Astrocyte of the hippocampus (primary cell): Measurements from ENCODE around the gene INTS15.
A peak's percentile ranks its signal among the peaks of the same experiment; 100 is the strongest.
"Not testable (repeated sequence)": the region's sequence is repeated elsewhere in the genome, so short reads cannot be mapped to it uniquely, and the experiment has no call there.

Experiments
- DNase-seq: peaks from one replicate; pipeline ENCODE4 v3.0.0; 2011; ENCODE audit warnings: low read depth, low spot score

INTS15 gene

GRCh38 chr7:6616854-6617643 lies 27.2 kb downstream of the INTS15 start:
- DNase-seq, result no peak

GRCh38 chr7:6618621-6619020 lies 28.8 kb downstream of the INTS15 start:
- peak; percentile 26 for DNase-seq

- DNase-seq, result no peak
Observed at GRCh38 chr7:6619961-6620360, 30.1 kb downstream of the INTS15 start.

GRCh38 chr7:6621195-6622133 lies 31.6 kb downstream of the INTS15 start:
- no peak for DNase-seq

GRCh38 chr7:6622134-6622710 lies 32.4 kb downstream of the INTS15 start:
- no peak for DNase-seq

- no peak for DNase-seq
Observed at GRCh38 chr7:6623589-6624245, 33.9 kb downstream of the INTS15 start.

- no peak for DNase-seq
Observed at GRCh38 chr7:6624246-6624611, 34.4 kb downstream of the INTS15 start.

GRCh38 chr7:6628045-6628444 lies 38.2 kb downstream of the INTS15 start:
- no peak for DNase-seq

- DNase-seq, result no peak
Observed at GRCh38 chr7:6630007-6630849, 40.4 kb downstream of the INTS15 start.

GRCh38 chr7:6631605-6632004 lies 41.8 kb downstream of the INTS15 start:
- no peak for DNase-seq

- no peak for DNase-seq
Observed at GRCh38 chr7:6634021-6634420, 44.2 kb downstream of the INTS15 start.

GRCh38 chr7:6634971-6635370 lies 45.1 kb downstream of the INTS15 start:
- DNase-seq, result not testable (repeated sequence)

- DNase-seq, result peak; percentile 78
Observed at GRCh38 chr7:6636741-6637543, 47.1 kb downstream of the INTS15 start, which contains the start of gene ZNF316. TSS of gene ZNF316 (plus strand) at chr7:6637318. CDS start at chr7:6642410, 5,092 bp downstream.

GRCh38 chr7:6637544-6638229 lies 47.9 kb downstream of the INTS15 start:
- DNase-seq, result peak; percentile 61

GRCh38 chr7:6639032-6639431 lies 49.2 kb downstream of the INTS15 start:
- DNase-seq, result no peak

GRCh38 chr7:6639627-6640026 lies 49.8 kb downstream of the INTS15 start:
- DNase-seq, result no peak

- DNase-seq, result peak; percentile 16
Observed at GRCh38 chr7:6640246-6640721, 50.5 kb downstream of the INTS15 start.

- DNase-seq, result no peak
Observed at GRCh38 chr7:6641305-6642035, 51.6 kb downstream of the INTS15 start.
